Measurements from ENCODE around the gene ITIH5. TPM values are rescaled to one million over a fixed set of nuclear protein-coding genes. Genes with fewer than 3 reads are reported as not detected.

The ITIH5 gene
- total and polyA plus RNA-seq, 2 of the 8 experiments (the other 6 are each of a cell fraction or from before 2014, with no cell fraction given), result 5.8 to 7.6 TPM

GRCh38 chr10:7545792-7546191, 121.0 kb downstream of the ITIH5 start (continued):
- TF ChIP-seq EZH2 (IDR thresholded peaks at IDR 0.05; ENCODE audit: low read depth, low read length, severe bottlenecking), result no peak

All from H1 (cell line).